WERI-Rb-1 (cell line): ENCODE results near the gene P4HA1.

Experiments
- DNase-seq: peaks from one replicate; pipeline ENCODE4 v3.0.0-alpha.2; 2020
- H3K27ac ChIP-seq: fragments of 250-450 bp; sonication (Bioruptor Pico); 2 replicates; pipeline ENCODE4 v1.5.1; 2020; ENCODE audit warnings: mild to moderate bottlenecking, moderate library complexity
- H3K27me3 ChIP-seq: fragments of 250-450 bp; sonication (Bioruptor Pico); 2 replicates; pipeline ENCODE4 v1.5.1; 2021; ENCODE audit warnings: mild to moderate bottlenecking, low read depth, moderate library complexity; ENCODE audit not compliant: insufficient read depth, severe bottlenecking
- H3K36me3 ChIP-seq: fragments of 250-450 bp; sonication (Bioruptor Pico); 2 replicates; pipeline ENCODE4 v1.5.1; 2020; ENCODE audit warnings: mild to moderate bottlenecking, moderate library complexity
- H3K4me3 ChIP-seq: 2 replicates; pipeline ENCODE4 v1.5.1; 2011; ENCODE audit warnings: low read depth, mild to moderate bottlenecking, control low read depth, low read length
- H3K9me3 ChIP-seq: fragments of 250-450 bp; sonication (Bioruptor Pico); 2 replicates; pipeline ENCODE4 v1.5.1; 2021; ENCODE audit warnings: mild to moderate bottlenecking, moderate library complexity; ENCODE audit not compliant: severe bottlenecking
- CTCF ChIP-seq: IDR thresholded peaks from 2 replicates; pipeline ENCODE4 v1.5.1; 2011; ENCODE audit warnings: low read depth, mild to moderate bottlenecking, control low read depth, inconsistent platforms, low read length

Gene P4HA1

GRCh38 chr10:73099141-73099540 is 2.5 kb upstream of the P4HA1 start:
- no peaks in the 10 kb centered on the region for H3K9me3 ChIP-seq
- H3K27ac ChIP-seq, result no peak overlapping the region
- H3K27me3 ChIP-seq, result no peaks in the 10 kb centered on the region
- H3K36me3 ChIP-seq, result peaks cover 4% of the 10 kb centered on the region; the same call in 1 of the 2 replicates
- DNase-seq, result no peak
- H3K4me3 ChIP-seq, result no peak overlapping the region
- no peak for TF ChIP-seq CTCF

GRCh38 chr10:73097305-73097670 is 622 bp upstream of the P4HA1 start:
- no peak for DNase-seq
- Histone ChIP-seq H3K27ac (peak overlapping the region; percentile 77), H3K9me3 (no peaks in the 10 kb centered on the region), H3K27me3 (no peaks in the 10 kb centered on the region), H3K4me3 (peak overlapping the region; percentile 45), H3K36me3 (peaks cover 4% of the 10 kb centered on the region; the same call in 1 of the 2 replicates)
- TF ChIP-seq CTCF, result no peak

- peak overlapping the region; percentile 98 for H3K4me3 ChIP-seq
- no peaks in the 10 kb centered on the region for H3K27me3 ChIP-seq
- TF ChIP-seq CTCF, result no peak
- H3K9me3 ChIP-seq, result no peaks in the 10 kb centered on the region
- DNase-seq, result peak; percentile 53
- peak overlapping the region; percentile 77 for H3K27ac ChIP-seq
- peaks cover 4% of the 10 kb centered on the region; the same call in 1 of the 2 replicates for H3K36me3 ChIP-seq
Observed at GRCh38 chr10:73096041-73096448, 621 bp downstream of the P4HA1 start.

GRCh38 chr10:73095481-73096021 is 1.1 kb downstream of the P4HA1 start:
- peak; percentile 19 for DNase-seq
- Histone ChIP-seq H3K36me3 (peaks cover 1% of the 10 kb centered on the region; the same call in 1 of the 2 replicates), H3K9me3 (no peaks in the 10 kb centered on the region), H3K4me3 (peak overlapping the region; percentile 98), H3K27ac (peak overlapping the region; percentile 77), H3K27me3 (no peaks in the 10 kb centered on the region)
- TF ChIP-seq CTCF, result no peak

- no peaks in the 10 kb centered on the region for H3K9me3 ChIP-seq
- no peaks in the 10 kb centered on the region for H3K27me3 ChIP-seq
- no peak for DNase-seq
- peak overlapping the region; percentile 98 for H3K4me3 ChIP-seq
- no peak for TF ChIP-seq CTCF
- no peak overlapping the region for H3K27ac ChIP-seq
- no peaks in the 10 kb centered on the region for H3K36me3 ChIP-seq
Observed at GRCh38 chr10:73094986-73095480, 1.6 kb downstream of the P4HA1 start.
